MCF 10A (cell line): Measurements from ENCODE around the gene SRRD. TPM values are rescaled to one million over a fixed set of nuclear protein-coding genes. Genes with fewer than 3 reads are reported as not detected.

Experiments
- BruUV-seq: library from RNA; stranded (reverse); fragments of 400-500 nt; replicated peaks from 2 replicates; lab custom pipeline; 2021; lab: Mats Ljungman, UMichigan
- CTCF ChIA-PET: fragments of 300-600 bp; sonication (Branson Sonifier 250); formaldehyde crosslinking; extraction: SDS; loops from one replicate; lab custom pipeline; 2021; ENCODE audit warnings: antibody characterized with exemption, inconsistent platforms; lab: Yijun Ruan, JAX
- POLR2A ChIA-PET: fragments of 300-600, 350-650 bp; sonication (Branson Sonifier 250); formaldehyde crosslinking; extraction: SDS; loops from one replicate; lab custom pipeline; 2020; ENCODE audit warnings: antibody characterized with exemption, inconsistent platforms; lab: Yijun Ruan, JAX
- DNase-seq: peaks from one replicate; pipeline ENCODE4 v3.0.0-alpha.2; 2018; ENCODE audit not compliant: unreplicated experiment
- H3K27ac Mint-ChIP-seq: one replicate; pipeline ENCODE4 v1.8.0; 2022; ENCODE audit warnings: mild to moderate bottlenecking, low read depth, mixed read lengths; ENCODE audit not compliant: unreplicated experiment
- H3K27me3 Mint-ChIP-seq: one replicate; pipeline ENCODE4 v1.8.0; 2022; ENCODE audit warnings: mixed read lengths; ENCODE audit not compliant: insufficient read depth, unreplicated experiment
- H3K36me3 Mint-ChIP-seq: one replicate; pipeline ENCODE4 v1.8.0; 2022; ENCODE audit warnings: mild to moderate bottlenecking, moderate library complexity, mixed read lengths; ENCODE audit not compliant: insufficient read depth, unreplicated experiment
- H3K4me1 Mint-ChIP-seq: one replicate; pipeline ENCODE4 v1.8.0; 2022; ENCODE audit warnings: mixed read lengths; ENCODE audit not compliant: insufficient read depth, unreplicated experiment
- H3K4me3 Mint-ChIP-seq: one replicate; pipeline ENCODE4 v1.8.0; 2022; ENCODE audit warnings: mild to moderate bottlenecking, moderate library complexity, mixed read lengths; ENCODE audit not compliant: unreplicated experiment
- H3K9me3 Mint-ChIP-seq: one replicate; pipeline ENCODE4 v1.8.0; 2022; ENCODE audit warnings: mixed read lengths; ENCODE audit not compliant: unreplicated experiment
- intact Hi-C: fragments of 100-400 bp; cut with micrococcal nuclease; formaldehyde crosslinking; loops from 2 replicates; pipeline ENCODE4 v1.14.1; 2022
- total RNA-seq: library from RNA; stranded (reverse); gene quantifications from 2 replicates; pipeline ENCODE4 v1.2.3, GENCODE V29; 2022
- TF ChIP-seq, protein P1 (sequence below): fragments of 200-600 bp; IDR thresholded peaks from one replicate; pipeline ENCODE4 v1.8.0; 2022; ENCODE audit warnings: antibody characterized with exemption, mild to moderate bottlenecking; ENCODE audit not compliant: unreplicated experiment

Gene SRRD
- total RNA-seq, 1 experiment from 2014 or later = 27.9 TPM

DNA sequence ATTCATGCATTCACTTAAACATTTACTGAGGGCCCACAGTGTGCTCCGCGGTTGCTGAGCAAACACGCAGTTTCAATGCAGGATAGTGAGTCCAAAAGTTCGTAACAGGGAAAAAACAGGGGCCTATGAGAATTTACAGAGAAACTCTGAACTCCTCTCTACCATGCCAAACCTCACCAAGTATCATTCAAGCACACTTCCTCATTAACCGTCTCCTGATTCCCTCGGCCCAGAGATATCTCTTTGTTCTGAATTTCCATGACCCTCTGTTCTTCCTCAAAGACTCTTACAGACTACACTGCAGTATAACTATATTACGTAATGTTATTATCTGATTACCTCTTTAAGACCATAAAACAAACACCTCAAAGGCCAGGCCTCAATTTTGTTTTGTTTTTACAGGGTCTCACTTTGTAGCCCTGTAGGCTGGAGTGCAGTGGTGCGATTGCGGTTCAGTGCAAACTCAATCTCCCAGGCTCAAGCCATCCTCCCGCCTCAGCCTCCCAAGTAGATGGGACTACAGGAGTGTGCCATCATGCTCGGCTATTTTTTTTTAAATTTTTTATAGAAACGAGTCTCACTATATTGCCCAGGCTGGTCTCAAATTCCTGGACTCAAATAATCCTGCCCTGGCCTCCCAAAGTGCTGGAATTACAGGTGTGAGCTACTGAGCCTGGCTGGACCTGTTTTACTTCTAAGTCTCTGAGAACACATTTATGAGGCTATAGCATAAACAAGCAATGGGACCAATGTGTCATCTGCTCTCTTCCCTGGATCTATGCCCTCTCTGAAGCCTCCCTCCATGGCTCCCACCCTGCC is 3.7 kb upstream of the SRRD start:
- Mint-ChIP-seq H3K36me3 (peaks cover 39% of the 10 kb centered on the region), H3K27ac (no peak overlapping the region), H3K4me3 (no peak overlapping the region), H3K9me3 (no peaks in the 10 kb centered on the region), H3K4me1 (peaks cover 55% of the 10 kb centered on the region), H3K27me3 (no peaks in the 10 kb centered on the region)
- BruUV-seq = no TSS peak
- TF ChIP-seq, protein P1, sequence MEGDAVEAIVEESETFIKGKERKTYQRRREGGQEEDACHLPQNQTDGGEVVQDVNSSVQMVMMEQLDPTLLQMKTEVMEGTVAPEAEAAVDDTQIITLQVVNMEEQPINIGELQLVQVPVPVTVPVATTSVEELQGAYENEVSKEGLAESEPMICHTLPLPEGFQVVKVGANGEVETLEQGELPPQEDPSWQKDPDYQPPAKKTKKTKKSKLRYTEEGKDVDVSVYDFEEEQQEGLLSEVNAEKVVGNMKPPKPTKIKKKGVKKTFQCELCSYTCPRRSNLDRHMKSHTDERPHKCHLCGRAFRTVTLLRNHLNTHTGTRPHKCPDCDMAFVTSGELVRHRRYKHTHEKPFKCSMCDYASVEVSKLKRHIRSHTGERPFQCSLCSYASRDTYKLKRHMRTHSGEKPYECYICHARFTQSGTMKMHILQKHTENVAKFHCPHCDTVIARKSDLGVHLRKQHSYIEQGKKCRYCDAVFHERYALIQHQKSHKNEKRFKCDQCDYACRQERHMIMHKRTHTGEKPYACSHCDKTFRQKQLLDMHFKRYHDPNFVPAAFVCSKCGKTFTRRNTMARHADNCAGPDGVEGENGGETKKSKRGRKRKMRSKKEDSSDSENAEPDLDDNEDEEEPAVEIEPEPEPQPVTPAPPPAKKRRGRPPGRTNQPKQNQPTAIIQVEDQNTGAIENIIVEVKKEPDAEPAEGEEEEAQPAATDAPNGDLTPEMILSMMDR = no peak
- POLR2A ChIA-PET = interaction anchor here (0.6 to 1.1 kb wide), 4 partner anchors 21 to 180 kb away, joined by 3 to 4 read pairs (median 3); partner anchors contain the start of gene TFIP11
- intact Hi-C loops = no loop called here
- no peak for DNase-seq
- CTCF ChIA-PET = interaction anchor here (0.6 to 3.1 kb wide), 5 partner anchors 16 to 128 kb away, joined by 3 to 15 read pairs (median 4); no protein-coding TSS in a partner anchor

DNA sequence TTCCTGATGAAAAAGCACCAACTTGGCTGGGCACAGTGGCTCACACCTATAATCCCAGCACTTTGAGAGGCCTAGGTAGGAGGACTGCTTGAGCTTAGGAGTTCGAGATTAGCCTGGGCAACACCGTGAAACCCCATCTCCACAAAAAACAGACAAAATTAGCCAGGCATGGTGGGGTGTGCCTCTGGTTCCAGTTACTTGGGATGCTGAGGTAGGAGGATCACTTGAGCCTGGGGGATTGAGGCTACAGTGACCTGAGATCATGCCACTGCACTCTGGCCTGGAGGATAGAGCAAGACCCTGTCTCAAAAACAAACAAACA is 3.1 kb upstream of the SRRD start:
- no peak for DNase-seq
- H3K36me3 Mint-ChIP-seq = peaks cover 33% of the 10 kb centered on the region
- BruUV-seq = no TSS peak
- TF ChIP-seq, protein P1 = no peak
- ChIA-PET CTCF (interaction anchor here (0.7 to 1.2 kb wide), 3 partner anchors 11 to 56 kb away, joined by 3 to 4 read pairs (median 4); no protein-coding TSS in a partner anchor), POLR2A (interaction anchor here (0.7 to 6.1 kb wide), 3 partner anchors 8 to 32 kb away, joined by 3 to 62 read pairs (median 3); partner anchors contain the start of gene TFIP11)
- H3K27ac Mint-ChIP-seq = no peak overlapping the region
- no peaks in the 10 kb centered on the region for H3K27me3 Mint-ChIP-seq
- no peak overlapping the region for H3K4me3 Mint-ChIP-seq
- peaks cover 61% of the 10 kb centered on the region for H3K4me1 Mint-ChIP-seq
- H3K9me3 Mint-ChIP-seq = no peaks in the 10 kb centered on the region
- intact Hi-C loops = no loop called here

DNA sequence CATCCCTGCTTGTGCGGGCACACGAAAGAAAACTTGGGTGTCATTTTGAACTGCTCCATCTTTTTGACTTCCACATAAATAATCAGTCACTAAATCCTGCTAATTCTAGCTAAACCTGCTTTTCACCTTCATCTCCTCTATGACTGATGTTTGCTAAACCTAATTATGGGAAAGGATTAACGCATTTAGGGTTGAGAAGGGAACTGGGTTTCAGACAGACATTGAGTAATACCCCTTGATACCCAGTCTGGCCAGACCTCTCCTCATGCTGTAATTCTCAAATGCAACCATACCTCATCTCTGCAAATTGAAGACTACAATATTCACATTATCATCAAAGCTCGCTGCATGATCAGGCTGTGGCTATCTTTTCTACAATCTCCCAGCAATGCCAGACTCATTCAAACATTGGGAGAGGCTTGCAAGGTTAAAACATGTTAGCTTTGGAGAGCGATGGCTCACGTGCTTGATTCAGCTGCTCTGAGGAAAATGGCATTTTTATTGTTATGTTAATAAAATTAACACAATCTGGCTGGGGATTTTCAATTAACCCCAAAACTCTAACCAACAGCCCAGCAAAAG is 2.5 kb upstream of the SRRD start:
- intact Hi-C loops = no loop called here
- no TSS peak for BruUV-seq
- TF ChIP-seq, protein P1 = no peak
- Mint-ChIP-seq H3K4me1 (peaks cover 67% of the 10 kb centered on the region), H3K36me3 (peaks cover 27% of the 10 kb centered on the region), H3K27me3 (no peaks in the 10 kb centered on the region), H3K4me3 (no peak overlapping the region), H3K27ac (no peak overlapping the region), H3K9me3 (no peaks in the 10 kb centered on the region)
- no peak for DNase-seq
- POLR2A ChIA-PET = interaction anchor here (1.4 to 6.1 kb wide), 5 partner anchors 9 to 184 kb away, joined by 7 to 62 read pairs (median 58); partner anchors contain the start of gene TFIP11
- CTCF ChIA-PET = interaction anchor here (1.0 to 1.9 kb wide), 6 partner anchors 8 to 117 kb away, joined by 3 to 12 read pairs (median 6); no protein-coding TSS in a partner anchor

DNA sequence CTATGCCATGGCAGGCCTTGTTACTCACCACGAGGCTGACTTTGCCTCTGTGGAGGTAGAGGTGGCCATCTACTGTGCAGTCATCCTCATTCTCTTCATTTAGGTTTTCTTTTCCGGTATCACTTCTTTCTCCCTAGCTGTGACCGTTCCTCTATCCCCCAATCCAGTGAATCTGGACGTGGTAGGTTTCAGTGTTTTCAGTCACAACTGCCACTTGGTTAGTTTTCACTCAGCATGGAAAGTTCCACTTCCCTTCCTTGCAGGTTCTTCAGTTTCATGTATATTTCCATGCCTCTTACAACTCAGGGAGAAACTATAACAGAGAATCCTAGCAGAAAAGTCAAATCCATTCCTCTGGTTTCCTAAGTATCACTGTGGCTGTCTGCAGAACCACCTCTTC is 2.0 kb upstream of the SRRD start:
- Mint-ChIP-seq H3K27ac (no peak overlapping the region), H3K4me1 (peaks cover 67% of the 10 kb centered on the region), H3K9me3 (no peaks in the 10 kb centered on the region), H3K27me3 (no peaks in the 10 kb centered on the region), H3K4me3 (peak overlapping the region; percentile 95), H3K36me3 (peaks cover 22% of the 10 kb centered on the region)
- TF ChIP-seq, protein P1 = no peak
- intact Hi-C loops = no loop called here
- POLR2A ChIA-PET = interaction anchor here (0.9 to 6.1 kb wide), 8 partner anchors 9 to 184 kb away, joined by 3 to 62 read pairs (median 7); partner anchors contain the start of gene TFIP11
- BruUV-seq = no TSS peak
- CTCF ChIA-PET = interaction anchor here (1.0 to 1.9 kb wide), 6 partner anchors 8 to 117 kb away, joined by 3 to 12 read pairs (median 6); no protein-coding TSS in a partner anchor
- no peak for DNase-seq
